Myocyte (in vitro differentiated cells): ENCODE measurements around the gene FAM111A. TPM values are rescaled to one million over a fixed set of nuclear protein-coding genes. Genes with fewer than 3 reads are reported as not detected.

Experiments used
- DNase-seq: peaks from one replicate; pipeline ENCODE4 v3.0.0-alpha.2; 2012; ENCODE audit warnings: low read depth
- total RNA-seq: library from RNA; depleted of rRNA; stranded (reverse); fragments of >200 nt; gene quantifications from 2 replicates; pipeline ENCODE4 v1.2.3, GENCODE V29; 2014

FAM111A gene
- total RNA-seq, 1 donor from 2014 or later = 13.3 TPM

DNA sequence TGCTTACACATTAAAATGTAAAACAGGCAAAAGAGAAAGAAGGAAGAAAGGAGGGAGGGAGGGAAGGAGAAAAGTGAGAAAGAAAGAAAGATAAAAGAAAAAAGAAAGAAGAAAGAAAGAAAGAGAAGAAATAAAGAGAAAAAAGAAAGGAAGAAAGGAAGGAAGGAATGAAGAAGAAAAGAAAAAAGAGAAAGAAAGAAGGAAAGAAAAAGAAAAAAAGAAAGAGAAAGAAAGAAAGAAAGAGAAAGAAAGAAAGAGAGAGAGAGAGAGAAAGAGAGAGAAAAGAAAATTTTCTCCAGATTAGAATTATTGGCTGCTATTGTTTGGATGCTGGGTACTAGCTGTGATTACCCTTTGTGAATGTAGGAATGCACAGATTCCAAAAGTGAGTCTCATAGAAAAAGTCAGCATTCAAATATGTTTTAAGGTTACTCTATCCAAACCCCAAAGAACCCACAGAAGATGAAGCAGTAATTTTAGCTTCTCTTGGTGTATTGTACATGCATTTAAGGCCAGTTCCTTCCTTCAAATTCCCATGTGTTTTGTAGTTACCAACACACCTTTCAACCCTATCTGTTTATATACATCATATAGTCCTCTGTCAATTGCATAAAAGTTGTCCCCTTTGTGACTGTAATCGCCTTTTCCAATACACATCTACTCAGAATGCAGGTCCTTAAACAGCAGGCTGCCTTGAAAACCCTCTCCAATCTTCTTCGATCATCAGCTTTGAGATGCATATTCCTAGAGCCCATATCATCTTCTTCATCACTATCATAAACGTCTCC lies 789 bp upstream of the FAM111A start:
- DNase-seq = peak; percentile 3

DNA sequence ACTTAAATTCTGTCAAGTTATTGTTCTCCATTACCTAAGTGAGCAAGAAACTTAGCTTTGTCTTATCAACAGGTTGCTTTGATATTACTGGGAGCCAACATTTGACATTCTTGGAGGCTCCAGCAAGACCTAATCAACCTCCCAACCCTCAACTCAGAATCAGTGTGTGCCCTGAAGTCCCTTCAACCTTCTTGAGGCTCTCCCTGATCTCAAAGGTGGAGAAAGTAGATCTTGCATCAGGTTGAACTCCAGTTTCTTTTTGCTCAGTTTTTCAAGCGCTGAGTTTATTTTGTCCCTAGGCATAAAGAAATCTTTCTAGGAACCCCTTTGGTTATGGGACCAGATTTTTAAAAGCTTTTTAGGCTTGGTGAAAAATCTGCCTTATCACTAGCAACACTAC lies 1.4 kb downstream of the FAM111A start:
- no peak for DNase-seq

DNA sequence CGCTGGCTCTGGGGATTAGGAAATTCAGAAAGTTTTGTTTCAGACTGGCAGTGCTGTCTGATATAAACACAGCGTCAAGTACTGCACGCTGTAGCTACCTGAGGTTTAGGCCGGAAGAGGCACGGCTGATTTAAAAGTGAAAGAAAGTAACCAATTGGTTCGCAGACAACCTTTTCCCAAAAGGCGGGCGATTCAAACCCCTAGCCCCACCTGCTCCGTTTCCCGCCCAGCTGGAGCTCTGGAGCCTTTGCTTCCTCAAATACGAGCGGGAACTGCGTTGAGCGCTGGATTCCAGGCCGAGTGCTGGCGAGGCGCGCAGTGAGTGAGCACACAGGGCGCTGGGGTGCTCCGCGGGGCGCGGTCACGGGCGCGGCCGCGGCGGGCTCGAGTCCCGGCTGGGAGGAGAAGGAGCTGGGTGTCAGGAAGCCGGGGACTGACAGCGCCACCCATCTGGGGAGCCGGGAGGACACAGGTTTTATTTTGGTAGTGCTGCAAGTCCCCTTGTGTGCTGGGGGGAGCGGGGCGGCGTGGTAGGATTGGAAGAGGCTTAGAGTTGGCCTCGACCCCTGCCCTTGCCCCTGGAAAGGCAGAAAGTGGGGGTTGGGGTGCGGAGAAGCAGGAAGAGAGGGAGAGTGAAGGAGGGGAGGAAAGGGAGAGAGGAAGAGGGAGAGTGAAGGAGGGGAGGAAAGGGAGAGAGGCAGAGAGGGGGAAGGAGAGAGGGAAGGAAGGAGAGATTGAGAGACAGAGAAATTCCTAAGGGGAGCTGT lies 2.1 kb downstream of the FAM111A start:
- peak; percentile 87 for DNase-seq

DNA sequence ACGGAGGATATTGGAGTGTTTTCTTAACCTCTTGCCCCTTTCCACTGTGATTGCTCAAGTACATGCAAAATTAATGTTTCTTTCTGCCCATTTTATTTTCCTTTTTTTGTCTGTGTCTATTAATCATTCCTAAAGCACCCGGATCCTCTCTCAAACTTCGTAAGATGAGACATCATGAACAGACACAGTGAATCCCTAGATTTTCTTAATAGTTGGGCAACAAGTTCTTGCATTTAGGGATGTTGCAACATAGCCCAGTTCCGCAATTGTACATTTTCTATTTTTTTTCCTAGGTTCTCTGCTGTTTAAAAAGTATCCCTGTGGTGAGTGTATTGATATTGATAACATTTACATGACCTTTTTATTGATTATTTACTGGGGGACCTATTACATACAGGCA lies 2.9 kb downstream of the FAM111A start:
- DNase-seq = peak; percentile 10

DNA sequence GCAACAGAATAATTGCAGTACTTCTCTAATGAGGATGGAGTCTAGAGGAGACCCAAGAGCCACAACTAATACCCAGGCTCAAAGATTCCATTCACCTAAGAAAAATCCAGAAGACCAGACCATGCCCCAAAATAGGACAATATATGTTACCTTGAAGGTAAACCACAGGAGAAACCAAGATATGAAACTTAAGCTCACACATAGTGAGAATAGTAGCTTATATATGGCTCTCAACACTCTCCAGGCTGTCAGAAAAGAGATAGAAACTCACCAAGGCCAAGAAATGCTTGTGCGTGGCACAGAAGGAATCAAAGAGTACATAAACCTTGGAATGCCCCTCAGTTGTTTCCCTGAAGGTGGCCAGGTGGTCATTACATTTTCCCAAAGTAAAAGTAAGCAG lies 9.1 kb downstream of the FAM111A start:
- DNase-seq = no peak

DNA sequence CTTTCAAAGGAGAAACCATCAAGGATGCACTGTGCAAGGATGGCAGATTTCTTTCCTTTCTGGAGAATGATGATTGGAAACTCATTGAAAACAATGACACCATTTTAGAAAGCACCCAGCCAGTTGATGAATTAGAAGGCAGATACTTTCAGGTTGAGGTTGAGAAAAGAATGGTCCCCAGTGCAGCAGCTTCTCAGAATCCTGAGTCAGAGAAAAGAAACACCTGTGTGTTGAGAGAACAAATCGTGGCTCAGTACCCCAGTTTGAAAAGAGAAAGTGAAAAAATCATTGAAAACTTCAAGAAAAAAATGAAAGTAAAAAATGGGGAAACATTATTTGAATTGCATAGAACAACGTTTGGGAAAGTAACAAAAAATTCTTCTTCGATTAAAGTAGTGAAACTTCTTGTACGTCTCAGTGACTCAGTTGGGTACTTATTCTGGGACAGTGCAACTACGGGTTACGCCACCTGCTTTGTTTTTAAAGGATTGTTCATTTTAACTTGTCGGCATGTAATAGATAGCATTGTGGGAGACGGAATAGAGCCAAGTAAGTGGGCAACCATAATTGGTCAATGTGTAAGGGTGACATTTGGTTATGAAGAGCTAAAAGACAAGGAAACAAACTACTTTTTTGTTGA lies 9.8 kb downstream of the FAM111A start:
- DNase-seq = no peak

DNA sequence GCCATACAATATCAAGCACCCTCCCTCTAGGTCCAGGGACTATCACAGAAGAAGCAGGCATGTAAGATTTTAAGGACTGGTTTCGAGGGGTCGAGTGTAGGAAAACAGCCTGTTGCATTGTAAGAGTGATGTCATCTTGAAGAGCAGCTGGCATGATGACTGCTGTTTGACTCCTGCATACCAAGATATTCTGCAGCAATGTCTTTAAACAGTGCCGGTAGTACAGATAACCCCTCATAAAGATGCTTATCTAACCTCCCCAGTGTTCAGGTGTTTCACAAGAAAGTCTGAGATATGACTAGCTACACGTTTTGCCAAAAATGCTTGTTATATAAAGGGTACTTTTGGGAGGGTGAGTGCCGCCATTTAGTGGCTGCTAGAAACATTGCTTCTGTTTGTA lies 12.0 kb downstream of the FAM111A start:
- no peak for DNase-seq

DNA sequence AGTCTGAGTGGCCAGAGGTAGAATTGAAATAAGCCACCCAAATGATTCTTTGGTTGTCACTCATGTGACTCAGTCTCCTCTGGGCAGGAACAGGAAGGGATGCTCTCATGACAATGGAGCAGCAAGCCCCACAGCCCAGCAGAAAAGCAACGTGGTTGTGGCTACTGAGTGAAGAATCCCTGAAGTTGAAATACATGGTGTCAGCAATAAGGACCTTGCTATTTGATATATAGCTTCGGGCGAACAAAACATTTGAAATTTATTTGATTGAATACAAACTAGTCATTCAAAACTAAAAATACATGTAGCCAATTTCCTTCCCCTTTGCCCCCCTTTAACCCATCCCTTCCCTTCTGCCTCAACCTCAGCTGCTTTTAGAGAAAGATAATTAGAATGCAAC lies 14.8 kb downstream of the FAM111A start:
- DNase-seq = no peak

DNA sequence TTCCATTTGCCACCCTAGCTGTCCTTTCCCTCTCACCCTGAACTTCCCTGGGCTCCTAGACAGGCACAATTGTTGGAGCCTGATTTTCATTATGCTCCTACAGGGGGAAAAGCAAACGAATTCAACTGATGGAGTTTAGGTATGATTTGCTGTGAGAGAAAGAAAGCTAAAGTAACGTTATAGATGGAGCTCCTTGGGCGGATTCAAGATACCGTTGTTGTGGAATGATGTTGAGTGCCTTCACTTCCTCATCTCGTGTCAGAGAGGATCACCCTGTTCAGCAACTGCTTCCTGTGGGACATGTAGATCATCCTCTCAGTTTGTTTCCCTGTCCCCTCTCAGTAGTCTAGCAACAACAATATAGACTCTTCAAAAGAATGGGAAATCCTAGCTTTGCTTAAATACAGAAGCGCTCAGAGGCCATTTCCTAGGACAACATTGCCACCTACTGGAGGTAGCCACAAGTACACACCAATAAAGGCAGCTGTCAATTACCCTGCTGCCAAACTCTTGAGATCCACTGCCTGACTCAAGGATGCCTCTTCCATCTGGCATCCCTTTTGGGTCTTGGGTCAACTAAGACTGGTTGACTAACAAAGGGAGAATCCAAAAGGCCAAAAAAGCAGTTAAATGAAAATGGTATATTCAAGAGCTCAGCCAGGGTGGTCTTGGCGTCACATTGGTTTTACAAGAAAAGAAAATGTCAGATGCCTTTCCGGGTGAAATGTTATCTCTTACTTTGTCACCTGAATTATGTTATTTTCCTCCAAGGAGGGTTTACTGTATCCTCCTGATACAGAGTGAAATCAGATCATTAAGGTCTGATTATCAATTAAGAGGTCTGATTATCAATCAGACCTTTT lies 15.8 kb downstream of the FAM111A start:
- peak; percentile 80 for DNase-seq

DNA sequence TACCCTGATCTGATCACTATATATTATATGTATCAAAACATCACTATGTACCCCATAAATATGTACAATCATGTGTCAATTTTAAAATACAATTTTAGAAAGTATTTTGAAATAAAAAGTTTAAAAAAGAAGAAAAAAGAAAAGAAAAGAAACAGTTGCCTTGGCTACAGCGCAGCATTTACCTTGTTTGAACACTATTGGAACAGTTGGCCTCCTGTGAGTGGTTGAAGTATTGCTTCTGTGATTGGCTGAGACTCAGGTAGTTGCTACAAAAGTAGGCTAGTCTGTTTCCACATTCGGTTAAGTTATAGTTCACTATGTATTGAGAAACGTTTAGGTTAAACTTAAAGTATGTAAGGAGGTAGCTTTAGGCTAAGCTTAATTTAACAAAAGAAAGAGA lies 21.4 kb downstream of the FAM111A start:
- no peak for DNase-seq

DNA sequence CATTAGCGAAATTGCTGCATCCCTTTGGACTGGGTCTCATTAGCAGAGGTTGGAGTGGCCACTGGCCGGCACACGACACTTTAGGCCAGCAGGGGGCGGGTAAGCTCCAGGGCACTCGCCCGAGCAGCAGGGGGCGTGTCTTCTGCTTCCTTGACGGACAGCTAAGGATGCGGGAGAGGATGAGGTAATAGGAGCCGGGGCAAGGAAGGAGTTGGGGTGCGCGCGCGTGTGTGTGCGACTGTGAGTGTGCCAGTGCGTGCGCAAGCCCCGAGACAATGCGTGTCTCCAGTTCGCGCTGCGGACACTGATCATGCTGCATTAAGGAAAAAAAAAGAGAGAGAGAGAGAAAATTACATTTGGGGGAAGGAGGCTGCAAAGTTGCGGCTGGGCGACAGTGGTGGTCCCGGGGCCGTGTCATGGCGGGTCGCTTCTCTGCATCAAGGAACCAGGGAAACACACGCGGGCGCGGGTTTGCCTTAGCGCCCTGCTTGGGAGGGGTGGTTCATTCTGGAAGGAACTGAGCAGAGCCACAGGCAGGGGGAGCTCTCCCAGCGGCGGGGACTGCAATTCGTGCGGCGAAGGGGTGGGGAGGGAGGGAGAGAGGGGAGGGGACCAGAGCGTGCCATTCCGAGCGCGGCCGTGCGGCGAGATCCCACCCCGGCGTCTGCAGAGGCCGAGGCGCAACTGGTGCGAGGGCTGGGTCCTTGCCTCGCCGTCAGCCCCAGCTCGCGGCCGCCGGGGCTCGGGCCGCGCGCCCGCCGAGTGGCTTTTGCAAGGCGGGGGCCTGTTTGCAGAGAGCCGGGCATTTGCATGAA lies 29.1 kb downstream of the FAM111A start, which contains the start of gene DTX4:
Gene DTX4 (plus strand): TSS at position 625 of the 815 bp plus-strand sequence. CDS start 464 bp downstream, outside the sequence.
- DNase-seq = peak; percentile 91

DNA sequence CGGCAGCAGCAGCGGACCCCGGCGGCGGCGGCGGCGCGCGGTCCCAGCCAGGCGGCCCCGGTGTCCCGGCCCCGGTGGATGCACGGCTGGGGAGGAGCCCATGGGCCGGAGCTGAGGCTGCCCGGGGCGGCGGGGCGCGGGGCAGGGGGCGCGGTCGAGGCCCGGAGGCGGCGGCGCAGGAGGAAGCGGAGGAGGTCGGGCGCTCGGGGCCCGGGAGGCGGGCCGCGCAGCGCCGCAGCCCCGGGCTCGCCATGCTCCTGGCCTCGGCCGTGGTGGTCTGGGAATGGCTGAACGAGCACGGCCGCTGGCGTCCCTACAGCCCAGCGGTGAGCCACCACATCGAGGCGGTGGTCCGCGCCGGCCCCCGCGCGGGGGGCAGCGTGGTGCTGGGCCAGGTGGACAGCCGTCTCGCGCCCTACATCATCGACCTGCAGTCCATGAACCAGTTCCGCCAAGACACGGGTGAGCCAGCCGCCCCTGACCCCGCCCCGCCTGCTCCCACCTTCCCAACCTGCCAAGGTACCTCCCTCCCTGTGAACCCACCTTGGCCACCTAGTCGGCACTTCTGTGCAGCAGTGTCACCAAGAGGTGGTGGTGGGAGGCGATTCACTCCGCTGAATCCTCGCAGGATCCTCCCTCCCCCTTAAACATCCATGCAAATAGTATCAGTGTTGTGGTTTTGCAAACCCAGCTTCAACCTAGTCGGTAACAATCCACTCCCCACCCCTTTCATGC lies 29.9 kb downstream of the FAM111A start:
- no peak for DNase-seq

DNA sequence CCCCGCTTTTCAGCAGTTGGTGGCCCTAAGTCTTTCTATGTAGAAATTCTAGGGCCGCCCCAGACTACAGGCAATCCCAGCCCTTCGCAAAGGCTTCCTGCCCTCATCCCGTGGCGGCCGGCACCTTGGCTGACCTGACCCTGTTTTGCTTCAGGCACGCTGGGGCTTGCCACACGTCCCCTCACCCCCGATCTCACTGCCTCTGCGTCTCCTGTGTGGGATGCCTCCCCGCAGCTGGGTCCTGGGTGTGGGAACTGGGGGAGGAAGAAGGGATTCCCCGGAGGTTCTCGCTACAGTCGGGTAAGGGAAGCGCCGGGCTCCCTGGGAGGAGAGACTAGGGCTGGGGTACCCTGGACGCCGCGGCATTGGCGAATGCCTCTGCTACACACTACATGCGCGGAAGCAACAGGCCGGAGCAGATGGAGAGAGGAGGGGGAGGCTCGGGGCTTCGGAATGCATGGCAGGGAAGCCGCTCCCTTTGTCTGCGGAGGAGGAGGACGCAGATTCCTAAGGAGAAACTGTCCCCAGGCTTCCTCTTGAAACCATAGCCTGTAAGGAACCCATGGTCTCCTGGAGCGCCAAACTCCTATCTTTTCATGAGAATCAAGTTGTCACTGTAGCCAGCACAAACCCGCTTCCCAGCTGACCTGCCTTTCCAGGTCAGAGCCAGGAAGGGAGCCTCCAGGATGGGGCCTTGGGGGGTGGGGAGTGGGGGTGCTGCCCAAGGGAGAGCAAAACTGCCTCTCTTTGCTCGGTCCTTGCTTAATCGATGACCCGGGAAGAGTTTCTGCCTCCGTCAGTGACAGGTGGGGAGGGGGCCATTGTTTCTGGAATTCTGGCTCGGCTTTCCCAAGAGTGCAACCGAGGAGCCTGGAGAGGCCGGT lies 30.7 kb downstream of the FAM111A start:
- peak; percentile 47 for DNase-seq

DNA sequence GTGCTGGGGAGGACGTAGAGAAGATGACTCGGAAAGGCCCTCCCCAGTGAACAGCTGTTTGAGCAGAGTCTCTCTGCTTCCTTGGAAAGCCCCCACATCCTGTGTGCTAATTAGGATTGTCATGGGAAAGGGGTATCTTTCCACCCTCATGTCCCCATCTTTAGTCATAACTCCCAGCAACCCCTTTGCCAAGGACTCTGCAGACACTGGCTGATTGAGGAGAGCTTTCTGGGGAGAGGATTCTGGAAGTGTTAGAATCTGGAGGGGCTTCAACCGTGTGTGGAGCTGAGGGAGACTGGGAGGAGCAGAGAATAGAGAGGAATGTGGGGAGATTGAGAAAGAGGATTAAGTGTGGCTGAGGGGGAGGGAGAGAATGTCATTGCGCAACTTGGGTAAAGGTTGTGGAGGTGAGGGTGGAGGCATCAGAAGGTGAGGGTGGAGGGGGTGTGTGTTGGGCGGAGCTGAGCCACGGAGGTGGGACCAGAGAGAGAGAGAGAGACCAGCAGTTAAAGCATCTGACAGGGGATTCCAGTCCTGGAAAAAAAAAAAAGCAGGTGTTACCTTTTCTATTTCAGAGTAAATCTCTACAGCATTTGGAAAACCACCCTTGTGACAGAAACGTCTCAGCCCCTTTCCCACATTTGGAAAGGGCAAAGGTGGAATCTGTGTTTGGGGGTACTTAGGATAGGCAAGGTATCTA lies 31.5 kb downstream of the FAM111A start:
- peak; percentile 41 for DNase-seq

DNA sequence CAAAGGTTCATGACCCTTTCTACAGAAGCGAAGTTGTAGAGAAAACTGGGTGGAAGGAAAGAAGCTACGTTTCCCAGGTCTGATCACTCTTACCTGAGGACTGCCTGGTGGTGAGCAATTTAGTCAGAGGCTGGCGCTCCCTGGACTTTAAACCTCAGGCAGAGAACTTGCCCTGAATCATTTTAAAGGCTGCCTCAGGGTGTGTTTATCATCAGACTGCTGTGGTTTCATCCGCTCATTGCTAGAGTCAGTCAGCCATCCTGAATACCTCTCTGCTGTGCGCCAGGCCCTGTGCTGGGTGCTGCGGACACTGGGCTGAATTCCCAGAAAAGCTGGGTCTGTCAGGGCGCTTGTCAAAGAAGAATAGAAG lies 32.0 kb downstream of the FAM111A start:
- no peak for DNase-seq

DNA sequence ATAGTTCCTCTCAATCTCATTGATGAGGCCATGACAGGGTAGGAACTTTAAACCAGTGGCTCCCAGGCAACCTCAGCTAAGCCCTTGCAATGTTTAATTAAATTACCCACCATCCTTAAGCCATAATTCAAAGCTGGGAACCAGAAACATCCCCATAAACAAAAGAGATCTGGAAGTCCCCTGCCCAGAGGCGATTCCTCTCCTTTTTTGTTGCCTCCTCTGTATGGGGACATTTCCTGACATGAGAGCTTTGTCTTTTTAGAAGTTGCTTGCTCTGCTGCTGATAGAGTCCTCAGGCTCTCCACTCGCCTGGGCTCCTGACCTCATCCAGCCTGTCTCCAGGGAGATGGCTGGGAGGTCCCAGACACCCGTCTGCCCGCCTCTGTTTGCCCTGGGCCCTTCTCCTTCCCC lies 32.4 kb downstream of the FAM111A start:
- DNase-seq = no peak

DNA sequence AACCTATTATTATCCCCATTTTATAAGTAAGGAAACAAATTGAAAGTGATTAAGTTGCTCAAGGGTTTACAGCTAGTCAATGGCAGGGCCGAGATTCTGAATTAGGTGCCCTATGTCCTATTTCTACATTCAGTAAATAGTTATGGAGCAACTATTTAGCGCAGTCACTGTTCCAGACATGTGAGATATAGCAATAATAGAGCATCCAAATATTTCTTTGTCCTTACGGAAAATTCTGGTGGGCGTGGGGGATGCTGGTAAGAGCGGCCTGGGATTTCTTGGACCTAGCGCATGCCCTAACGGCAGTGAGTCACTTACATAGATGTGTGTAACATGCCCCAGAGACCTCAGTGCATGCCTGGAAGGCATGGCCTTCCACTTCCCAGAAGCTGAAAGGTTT lies 33.7 kb downstream of the FAM111A start:
- no peak for DNase-seq

DNA sequence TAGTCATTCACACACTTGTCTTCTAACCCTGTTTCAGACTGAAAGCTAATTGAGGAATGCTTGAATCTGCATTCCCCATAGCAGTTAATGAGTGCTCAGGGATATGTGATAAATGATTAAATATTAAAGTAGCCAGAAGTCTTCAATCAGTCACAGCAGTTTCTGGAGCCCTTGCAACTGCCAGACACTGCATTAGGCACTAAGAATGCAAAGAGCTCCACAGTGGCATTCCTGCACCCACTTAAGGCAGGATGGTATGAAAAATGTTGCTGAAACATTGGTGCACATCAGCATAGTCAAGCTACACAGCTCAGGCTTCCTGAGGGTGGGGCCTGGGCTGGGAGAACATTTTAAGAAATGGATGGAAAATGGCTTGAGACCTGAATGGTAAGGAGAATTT lies 35.7 kb downstream of the FAM111A start:
- DNase-seq = no peak
